LNCaP clone FGC (cell line): Measurements from ENCODE around the gene GALNT14.

Experiments used
- DNase-seq: peaks from one replicate; pipeline ENCODE4 v3.0.0-alpha.2; 2011; ENCODE audit warnings: low read depth
- H3K4me3 ChIP-seq: 2 replicates; pipeline ENCODE4 v1.5.1; 2011; ENCODE audit warnings: mild to moderate bottlenecking, low read depth, low read length, control low read depth
- CTCF ChIP-seq: IDR thresholded peaks from 2 replicates; pipeline ENCODE4 v1.5.1; 2012; ENCODE audit warnings: mild to moderate bottlenecking; ENCODE audit not compliant: control insufficient read depth, insufficient read depth; ENCODE audit errors: extremely low read depth

Gene GALNT14

GRCh38 chr2:31124904-31125303 lies 13.3 kb downstream of the GALNT14 start:
- no peak for DNase-seq
- TF ChIP-seq CTCF: no peak

GRCh38 chr2:31122133-31122532 lies 16.1 kb downstream of the GALNT14 start:
- TF ChIP-seq CTCF: no peak
- H3K4me3 ChIP-seq: no peak overlapping the region
- no peak for DNase-seq

More at GRCh38 chr2:31124904-31125303, 13.3 kb downstream of the GALNT14 start:
- no peak overlapping the region for H3K4me3 ChIP-seq

DNA sequence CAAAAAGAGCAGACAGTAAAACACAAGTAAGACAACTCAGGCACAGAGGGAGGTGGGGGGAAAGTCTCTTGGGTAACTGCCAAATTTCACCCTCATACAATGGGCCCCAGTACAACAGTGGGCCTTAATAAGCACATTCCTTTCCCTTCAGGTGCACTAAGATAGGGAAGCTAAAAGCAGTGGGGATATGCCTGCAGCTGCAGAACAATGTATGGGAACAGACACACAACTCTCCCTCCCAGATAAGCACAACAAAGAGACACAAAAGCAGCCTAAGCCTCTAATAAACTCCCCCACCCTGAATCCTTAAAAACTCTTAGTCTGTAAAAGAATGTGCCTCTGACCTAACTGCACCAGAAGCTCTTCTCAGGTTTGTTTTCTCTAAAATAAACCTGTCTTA lies 24.5 kb downstream of the GALNT14 start:
- no peak for DNase-seq
- no peak overlapping the region for H3K4me3 ChIP-seq
- TF ChIP-seq CTCF: no peak

DNA sequence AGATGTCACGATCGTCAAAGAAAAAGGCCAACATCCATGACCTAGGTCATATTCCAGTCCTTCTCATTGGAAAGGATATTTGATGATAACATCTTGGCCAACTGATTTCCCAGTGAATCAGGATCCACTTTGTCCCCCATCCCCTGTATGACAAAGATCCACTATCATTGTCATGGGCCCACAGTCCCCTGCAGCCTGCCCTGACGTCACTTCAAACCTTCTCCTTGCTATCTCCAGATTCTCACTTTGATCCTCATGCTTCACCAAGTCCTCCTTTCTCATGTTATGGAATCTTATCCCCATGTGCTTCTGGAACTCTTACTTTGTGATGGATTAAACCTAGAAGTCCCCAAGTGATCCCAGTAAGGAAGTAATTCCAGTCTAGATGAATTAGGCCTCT lies 25.7 kb downstream of the GALNT14 start:
- DNase-seq: no peak
- H3K4me3 ChIP-seq: no peak overlapping the region
- TF ChIP-seq CTCF: no peak

DNA sequence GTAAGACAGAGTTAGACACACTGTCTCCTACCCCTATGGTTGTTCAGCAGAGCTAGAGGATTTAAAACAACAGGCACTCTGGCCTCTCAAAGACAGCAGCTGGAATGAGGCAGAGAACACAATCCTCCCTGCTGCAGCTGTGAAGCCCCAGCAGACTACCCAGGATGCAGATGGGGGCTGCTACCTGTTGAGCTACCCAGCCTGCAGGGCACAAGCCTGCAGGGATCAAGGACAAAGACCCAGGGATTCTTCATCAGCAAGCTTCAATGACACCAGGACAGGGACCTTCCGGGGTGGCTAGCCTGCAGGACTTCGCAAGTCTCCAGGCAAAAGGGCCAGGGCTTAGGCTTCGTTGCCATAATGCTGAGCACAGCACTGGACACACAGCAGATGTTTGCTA lies 27.2 kb downstream of the GALNT14 start:
- H3K4me3 ChIP-seq: no peak overlapping the region
- no peak for DNase-seq
- TF ChIP-seq CTCF: no peak

DNA sequence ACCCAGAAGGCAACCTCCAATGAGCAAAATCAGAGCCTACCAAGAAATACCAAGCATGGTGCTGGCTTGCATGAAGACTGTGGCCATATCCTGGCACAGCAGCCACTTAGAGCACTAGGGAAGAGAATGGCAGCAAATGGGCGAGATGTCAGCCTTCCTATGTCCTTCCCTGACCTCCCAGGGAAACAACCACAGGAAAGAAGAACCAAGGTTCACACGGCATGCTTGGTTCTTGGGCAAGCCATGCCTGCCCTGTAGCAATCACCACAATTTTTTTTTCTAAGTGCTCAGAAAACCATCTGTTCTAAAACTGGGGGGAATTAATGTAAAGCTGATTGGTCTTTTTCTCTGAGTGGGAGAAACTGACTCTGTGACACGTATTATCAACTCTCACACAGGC lies 27.8 kb downstream of the GALNT14 start:
- H3K4me3 ChIP-seq: no peak overlapping the region
- DNase-seq: no peak
- TF ChIP-seq CTCF: no peak

DNA sequence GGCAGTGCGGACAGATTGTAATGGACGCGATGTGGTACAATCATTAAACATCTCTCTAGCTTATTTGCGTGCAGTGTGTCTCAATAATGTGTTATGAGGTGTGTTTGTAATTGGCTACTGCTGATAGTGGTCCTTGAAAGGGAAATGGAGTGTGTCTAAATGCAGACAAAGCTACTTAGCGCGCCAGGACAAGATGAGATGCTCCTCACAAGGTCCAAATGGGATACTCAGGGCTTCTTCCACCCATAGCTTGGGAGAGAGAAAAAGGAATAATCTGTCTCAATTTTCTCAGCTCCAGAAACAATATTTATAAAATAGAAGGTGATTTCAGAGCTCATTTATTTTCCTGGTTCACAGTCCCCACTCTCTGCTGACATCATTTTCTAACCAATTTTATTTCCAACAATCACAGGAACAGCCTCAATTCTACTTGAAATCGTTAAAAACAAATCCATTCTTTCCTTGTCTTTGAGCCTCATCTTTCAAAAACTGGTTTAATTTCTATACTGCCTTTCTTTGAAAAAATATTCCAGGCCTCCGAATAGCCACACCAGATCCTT lies 28.5 kb downstream of the GALNT14 start:
- no peak overlapping the region for H3K4me3 ChIP-seq
- TF ChIP-seq CTCF: no peak
- DNase-seq: no peak
